Activated CD4-positive, alpha-beta T cell treated with anti-CD3 and anti-CD28 coated beads, Interleukin-2, amount 50 U/mL, for 48 hours (primary cell): ENCODE data around the gene JSRP1.

Experiments
- DNase-seq, 2 experiments: peaks; one replicate each; pipeline ENCODE4 v3.0.0-alpha.2; 2020

The JSRP1 gene

GRCh38 chr19:2246801-2247361, 9.3 kb downstream of the JSRP1 start:
- DNase-seq: no peak

GRCh38 chr19:2246014-2246620, 10.1 kb downstream of the JSRP1 start:
- DNase-seq: no peak

GRCh38 chr19:2245273-2245672, 10.9 kb downstream of the JSRP1 start:
- no peak for DNase-seq

GRCh38 chr19:2244486-2244885, 11.7 kb downstream of the JSRP1 start:
- no peak for DNase-seq

- no peak for DNase-seq
Measured at GRCh38 chr19:2244125-2244411, 12.1 kb downstream of the JSRP1 start.

GRCh38 chr19:2243274-2244124, 12.7 kb downstream of the JSRP1 start:
- no peak for DNase-seq

GRCh38 chr19:2242816-2243215, 13.4 kb downstream of the JSRP1 start:
- DNase-seq: no peak

- DNase-seq: no peak
Measured at GRCh38 chr19:2242092-2242537, 14.1 kb downstream of the JSRP1 start.

GRCh38 chr19:2240881-2241760, 15.1 kb downstream of the JSRP1 start:
- no peak for DNase-seq

GRCh38 chr19:2239771-2240770, 16.1 kb downstream of the JSRP1 start:
- peak in 1 of 2 experiments; percentile 44 for DNase-seq

- DNase-seq: no peak
Measured at GRCh38 chr19:2239173-2239572, 17.0 kb downstream of the JSRP1 start.

- no peak for DNase-seq
Measured at GRCh38 chr19:2237869-2238153, 18.4 kb downstream of the JSRP1 start.

GRCh38 chr19:2237051-2237868, 19.0 kb downstream of the JSRP1 start:
- no peak for DNase-seq

GRCh38 chr19:2236314-2237050, 19.7 kb downstream of the JSRP1 start, which contains the start of the genes PLEKHJ1 and SF3A2:
Gene PLEKHJ1 (minus strand): TSS chr19:2236329. CDS start chr19:2236248, 81 bp downstream.
Gene SF3A2 (plus strand): TSS chr19:2236824. CDS start chr19:2243419, 6,595 bp downstream.
- DNase-seq: peak; percentile 97 to 98

GRCh38 chr19:2236064-2236313, 20.2 kb downstream of the JSRP1 start:
- no peak for DNase-seq

GRCh38 chr19:2235381-2236063, 20.7 kb downstream of the JSRP1 start:
- DNase-seq: peak; percentile 18 to 19

GRCh38 chr19:2234996-2235380, 21.2 kb downstream of the JSRP1 start:
- no peak for DNase-seq

GRCh38 chr19:2233601-2234280, 22.5 kb downstream of the JSRP1 start:
- no peak for DNase-seq
